ENCODE measurements around the gene SHC3.

The SHC3 gene

DNA sequence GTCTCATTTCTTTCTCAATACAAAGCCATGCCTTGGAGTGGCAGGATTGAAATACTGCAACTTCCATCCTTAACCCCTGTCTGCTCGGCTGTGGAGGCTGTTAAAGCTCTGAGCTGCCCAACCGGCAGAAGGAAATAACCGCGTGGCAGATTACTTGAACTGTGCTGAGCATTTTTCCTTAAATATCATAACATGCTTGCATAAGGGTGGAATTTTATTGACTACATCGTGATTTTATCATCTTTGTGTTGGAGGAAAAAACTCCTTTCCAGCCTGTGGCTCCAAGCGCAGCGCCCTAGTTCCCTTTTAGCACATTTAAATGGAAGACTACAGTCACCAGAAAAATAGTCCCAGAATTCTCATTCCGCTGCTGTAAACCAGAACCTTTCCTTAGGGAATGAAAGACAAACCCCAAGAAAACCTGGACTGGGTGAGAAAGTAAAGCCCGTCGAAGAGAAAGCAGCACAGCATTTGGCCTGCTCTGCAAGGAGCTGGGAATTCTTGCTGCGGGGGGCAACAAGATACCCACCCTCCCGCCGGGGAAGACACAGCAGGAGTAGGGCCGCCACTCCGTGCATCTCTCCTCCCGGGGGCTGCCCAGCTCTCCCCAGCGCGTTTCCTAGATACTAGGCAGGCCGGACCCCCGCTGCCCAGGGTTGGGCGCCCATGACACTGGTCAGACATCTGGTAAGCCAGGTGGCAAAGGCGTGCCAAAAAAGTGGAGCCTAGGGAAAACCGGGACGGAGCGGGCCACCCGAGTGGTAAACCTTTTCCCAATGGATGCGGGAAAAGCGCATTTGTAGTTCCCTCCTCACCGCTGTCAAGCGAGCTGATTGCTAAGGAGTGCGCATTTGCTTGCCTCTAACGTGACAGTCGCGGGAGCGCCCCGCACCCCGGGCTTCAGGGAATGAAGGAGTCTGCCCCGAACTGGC lies 1.3 kb downstream of the SHC3 start:
- no peak for TF ChIP-seq GATA1 (IDR thresholded peaks at IDR 0.05; ENCODE audit: low read depth, low read length)
- TF ChIP-seq POLR2A (IDR thresholded peaks at IDR 0.05; ENCODE audit: low read length): no peak
- DNase-seq: no peak

GRCh38 chr9:89175828-89176261 lies 2.8 kb downstream of the SHC3 start:
- no peak for DNase-seq

GRCh38 chr9:89174291-89174690 lies 4.3 kb downstream of the SHC3 start:
- no peak for DNase-seq

More at GRCh38 chr9:89175828-89176261, 2.8 kb downstream of the SHC3 start:
- TF ChIP-seq POLR2A (IDR thresholded peaks at IDR 0.05; ENCODE audit: low read length): no peak
- no peak for TF ChIP-seq GATA1 (IDR thresholded peaks at IDR 0.05; ENCODE audit: low read depth, low read length)

DNA sequence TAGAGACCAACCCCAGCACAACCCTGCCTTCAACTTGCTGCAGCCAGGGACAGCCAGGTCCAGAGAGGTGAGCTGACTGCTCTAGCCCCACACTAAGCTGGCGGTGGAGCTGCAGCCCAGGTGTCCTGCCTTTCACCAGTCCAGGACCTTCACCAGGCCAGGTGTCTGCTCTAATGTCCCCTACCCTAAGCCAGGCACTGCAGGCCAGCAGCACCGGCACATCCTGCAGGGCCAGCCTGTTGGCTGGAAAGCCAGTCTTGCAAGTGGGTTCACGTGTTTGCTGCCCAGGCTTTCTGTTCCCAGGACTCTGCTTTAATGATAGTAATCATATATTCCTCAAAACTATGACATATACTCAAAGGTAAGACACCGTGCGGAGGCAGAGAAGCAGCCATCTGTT lies 5.5 kb downstream of the SHC3 start:
- DNase-seq: no peak
- TF ChIP-seq GATA1 (IDR thresholded peaks at IDR 0.05; ENCODE audit: low read depth, low read length): no peak
- no peak for TF ChIP-seq POLR2A (IDR thresholded peaks at IDR 0.05; ENCODE audit: low read length)

More at GRCh38 chr9:89174291-89174690, 4.3 kb downstream of the SHC3 start:
- TF ChIP-seq POLR2A (IDR thresholded peaks at IDR 0.05; ENCODE audit: low read length) (no peak), GATA1 (IDR thresholded peaks at IDR 0.05; ENCODE audit: low read depth, low read length) (no peak)

DNA sequence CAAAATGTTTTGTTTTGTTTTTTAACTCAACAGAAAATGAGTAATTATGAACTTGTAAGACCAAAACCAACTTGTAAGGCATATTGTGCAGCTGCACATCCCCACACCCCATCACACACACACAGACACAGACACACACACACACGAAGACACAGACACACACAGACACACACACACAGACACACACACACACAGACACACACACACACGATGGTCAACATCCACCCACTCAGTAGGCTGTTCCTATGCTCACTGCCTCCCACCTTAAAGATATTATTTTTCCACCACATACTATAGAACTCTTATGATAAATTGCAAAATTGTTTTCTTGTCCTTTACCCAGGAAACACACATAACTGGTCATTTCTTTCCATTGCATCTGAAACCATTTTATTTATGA lies 6.2 kb downstream of the SHC3 start:
- no peak for DNase-seq
- TF ChIP-seq GATA1 (IDR thresholded peaks at IDR 0.05; ENCODE audit: low read depth, low read length): no peak
- TF ChIP-seq POLR2A (IDR thresholded peaks at IDR 0.05; ENCODE audit: low read length): no peak

DNA sequence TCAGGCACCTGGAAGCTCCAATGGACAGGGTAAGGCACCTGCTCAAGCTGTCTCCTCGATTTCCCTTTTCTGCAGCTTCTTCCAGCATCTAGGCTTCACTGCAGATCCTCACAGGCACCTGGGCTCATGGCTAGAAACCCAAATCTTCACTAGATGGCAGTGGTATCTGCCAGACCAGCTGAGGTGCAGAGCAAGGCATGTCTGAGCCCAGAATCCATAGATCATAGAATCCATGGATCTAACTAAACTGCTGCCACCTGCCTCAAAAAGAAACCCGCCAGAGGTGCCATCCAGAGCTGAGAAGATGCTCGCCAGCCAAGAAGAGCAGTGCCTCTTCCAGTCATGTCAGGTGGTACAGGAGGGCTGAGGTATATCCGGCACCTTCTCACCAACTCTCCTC lies 6.9 kb downstream of the SHC3 start:
- DNase-seq: no peak
- TF ChIP-seq POLR2A (IDR thresholded peaks at IDR 0.05; ENCODE audit: low read length) (no peak), GATA1 (IDR thresholded peaks at IDR 0.05; ENCODE audit: low read depth, low read length) (no peak)

DNA sequence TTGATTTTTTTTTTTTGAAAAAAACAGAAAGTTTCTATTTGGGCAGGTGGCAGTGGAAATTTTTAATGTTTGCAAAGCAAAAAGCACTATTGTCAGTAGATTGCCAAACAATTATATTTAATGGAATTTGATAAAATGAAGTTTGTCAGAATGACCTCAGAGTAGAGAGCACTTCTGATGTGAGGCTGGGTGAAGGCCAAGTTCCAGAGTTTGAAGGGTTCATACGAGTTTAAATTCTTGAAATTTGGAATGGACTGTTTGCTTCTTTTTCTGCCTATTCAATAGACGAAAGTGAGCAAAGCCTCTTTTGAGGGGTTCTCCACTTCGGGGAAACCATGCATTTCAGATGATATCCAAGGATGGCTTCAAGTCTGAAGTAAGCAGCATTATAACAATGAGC lies 7.4 kb downstream of the SHC3 start:
- TF ChIP-seq GATA1 (IDR thresholded peaks at IDR 0.05; ENCODE audit: low read depth, low read length) (no peak), POLR2A (IDR thresholded peaks at IDR 0.05; ENCODE audit: low read length) (no peak)
- no peak for DNase-seq

- TF ChIP-seq GATA1 (IDR thresholded peaks at IDR 0.05; ENCODE audit: low read depth, low read length) (no peak), POLR2A (IDR thresholded peaks at IDR 0.05; ENCODE audit: low read length) (no peak)
- DNase-seq: no peak
Measured at GRCh38 chr9:89168901-89169813, 9.5 kb downstream of the SHC3 start.

- DNase-seq: no peak
- TF ChIP-seq POLR2A (IDR thresholded peaks at IDR 0.05; ENCODE audit: low read length) (no peak), GATA1 (IDR thresholded peaks at IDR 0.05; ENCODE audit: low read depth, low read length) (no peak)
Measured at GRCh38 chr9:89167788-89168187, 10.8 kb downstream of the SHC3 start.

GRCh38 chr9:89166852-89167251 lies 11.8 kb downstream of the SHC3 start:
- DNase-seq: no peak
- TF ChIP-seq POLR2A (IDR thresholded peaks at IDR 0.05; ENCODE audit: low read length): no peak

GRCh38 chr9:89165880-89166279 lies 12.7 kb downstream of the SHC3 start:
- DNase-seq: no peak
- TF ChIP-seq POLR2A (IDR thresholded peaks at IDR 0.05; ENCODE audit: low read length) (no peak), GATA1 (IDR thresholded peaks at IDR 0.05; ENCODE audit: low read depth, low read length) (no peak)

GRCh38 chr9:89165341-89165740 lies 13.3 kb downstream of the SHC3 start:
- no peak for DNase-seq
- TF ChIP-seq GATA1 (IDR thresholded peaks at IDR 0.05; ENCODE audit: low read depth, low read length): no peak
- no peak for TF ChIP-seq POLR2A (IDR thresholded peaks at IDR 0.05; ENCODE audit: low read length)

- no peak for DNase-seq
- TF ChIP-seq GATA1 (IDR thresholded peaks at IDR 0.05; ENCODE audit: low read depth, low read length) (no peak), POLR2A (IDR thresholded peaks at IDR 0.05; ENCODE audit: low read length) (no peak)
Measured at GRCh38 chr9:89161221-89161620, 17.4 kb downstream of the SHC3 start.

GRCh38 chr9:89160806-89161205 lies 17.8 kb downstream of the SHC3 start:
- TF ChIP-seq GATA1 (IDR thresholded peaks at IDR 0.05; ENCODE audit: low read depth, low read length) (no peak), POLR2A (IDR thresholded peaks at IDR 0.05; ENCODE audit: low read length) (no peak)
- DNase-seq: no peak

All from erythroblast (primary cell).